ENCODE results near the gene BMPER. TPM values are rescaled to one million over a fixed set of nuclear protein-coding genes. Genes with fewer than 3 reads are reported as not detected.

BMPER gene
- total and polyA plus RNA-seq, 8 donors: 0.14 to 1.6 (median 0.46) TPM

GRCh38 chr7:33979807-33980355, 74.5 kb downstream of the BMPER start:
- Histone ChIP-seq H3K4me3 (no peak overlapping the region), H3K4me1 (no peaks in the 10 kb centered on the region), H3K36me3 (no peaks in the 10 kb centered on the region), H3K27me3 (no peaks in the 10 kb centered on the region), H3K27ac (no peak overlapping the region), H3K9me3 (no peaks in the 10 kb centered on the region)
- no peak for DNase-seq
- intact Hi-C loops (cut with DNase I): no loop called here
- no peak for ATAC-seq
- FAIRE-seq: no peak
- TF ChIP-seq CTCF (IDR thresholded peaks at IDR 0.05): no peak
- WGBS, 2 donors: 46 to 65% methylated on average over 8 of the region's 8 CpGs

GRCh38 chr7:33981226-33981625, 75.9 kb downstream of the BMPER start:
- Histone ChIP-seq H3K4me3 (no peak overlapping the region), H3K27me3 (no peaks in the 10 kb centered on the region), H3K36me3 (no peaks in the 10 kb centered on the region), H3K9me3 (no peaks in the 10 kb centered on the region), H3K4me1 (no peaks in the 10 kb centered on the region), H3K27ac (no peak overlapping the region)
- FAIRE-seq (no peak), DNase-seq (no peak), ATAC-seq (no peak)
- intact Hi-C loops (cut with DNase I): no loop called here
- 54 to 69% methylated on average over 3 of the region's 3 CpGs for WGBS, 2 donors
- TF ChIP-seq CTCF (IDR thresholded peaks at IDR 0.05): no peak

GRCh38 chr7:33981671-33982424, 76.5 kb downstream of the BMPER start:
- FAIRE-seq (no peak), DNase-seq (no peak), ATAC-seq (peak in 1 of 4 donors; percentile 20)
- WGBS, 2 donors: 38 to 69% methylated on average over 5 of the region's 5 CpGs
- Histone ChIP-seq H3K4me1 (no peaks in the 10 kb centered on the region), H3K36me3 (no peaks in the 10 kb centered on the region), H3K9me3 (no peaks in the 10 kb centered on the region), H3K27me3 (no peaks in the 10 kb centered on the region), H3K27ac (no peak overlapping the region), H3K4me3 (no peak overlapping the region)
- intact Hi-C loops (cut with DNase I): no loop called here
- no peak for TF ChIP-seq CTCF (IDR thresholded peaks at IDR 0.05)

GRCh38 chr7:33982425-33982786, 77.1 kb downstream of the BMPER start:
- H3K36me3 ChIP-seq: no peaks in the 10 kb centered on the region
- no peaks in the 10 kb centered on the region for H3K9me3 ChIP-seq
- H3K4me1 ChIP-seq: no peaks in the 10 kb centered on the region
- no peak overlapping the region for H3K27ac ChIP-seq
- WGBS, 2 donors: 45 to 50% methylated on average over 2 of the region's 2 CpGs
- DNase-seq (no peak), ATAC-seq (peak in 1 of 4 donors; percentile 50), FAIRE-seq (no peak)
- no peaks in the 10 kb centered on the region for H3K27me3 ChIP-seq
- intact Hi-C loops (cut with DNase I): no loop called here
- H3K4me3 ChIP-seq: no peak overlapping the region
- TF ChIP-seq CTCF (IDR thresholded peaks at IDR 0.05): no peak

- Histone ChIP-seq H3K4me3 (no peak overlapping the region), H3K27me3 (no peaks in the 10 kb centered on the region), H3K27ac (no peak overlapping the region), H3K36me3 (no peaks in the 10 kb centered on the region), H3K4me1 (no peaks in the 10 kb centered on the region), H3K9me3 (no peaks in the 10 kb centered on the region)
- TF ChIP-seq CTCF (IDR thresholded peaks at IDR 0.05): no peak
- no peak for FAIRE-seq
- DNase-seq: no peak
- intact Hi-C loops (cut with DNase I): no loop called here
- no peak for ATAC-seq
- 55 to 73% methylated on average over 2 of the region's 2 CpGs for WGBS, 2 donors
Measured at GRCh38 chr7:33986451-33986850, 81.1 kb downstream of the BMPER start.
